Stimulated activated CD8-positive, alpha-beta memory T cell treated with anti-CD3 and anti-CD28 coated beads, Interleukin-4, amount 100 ng/mL, for 24 hours (primary cell): ENCODE measurements around the gene EFCAB13.

ENCODE experiments used
- DNase-seq: peaks from one replicate; pipeline ENCODE4 v3.0.0-alpha.2; 2020; ENCODE audit warnings: low read depth

Gene EFCAB13, protein sequence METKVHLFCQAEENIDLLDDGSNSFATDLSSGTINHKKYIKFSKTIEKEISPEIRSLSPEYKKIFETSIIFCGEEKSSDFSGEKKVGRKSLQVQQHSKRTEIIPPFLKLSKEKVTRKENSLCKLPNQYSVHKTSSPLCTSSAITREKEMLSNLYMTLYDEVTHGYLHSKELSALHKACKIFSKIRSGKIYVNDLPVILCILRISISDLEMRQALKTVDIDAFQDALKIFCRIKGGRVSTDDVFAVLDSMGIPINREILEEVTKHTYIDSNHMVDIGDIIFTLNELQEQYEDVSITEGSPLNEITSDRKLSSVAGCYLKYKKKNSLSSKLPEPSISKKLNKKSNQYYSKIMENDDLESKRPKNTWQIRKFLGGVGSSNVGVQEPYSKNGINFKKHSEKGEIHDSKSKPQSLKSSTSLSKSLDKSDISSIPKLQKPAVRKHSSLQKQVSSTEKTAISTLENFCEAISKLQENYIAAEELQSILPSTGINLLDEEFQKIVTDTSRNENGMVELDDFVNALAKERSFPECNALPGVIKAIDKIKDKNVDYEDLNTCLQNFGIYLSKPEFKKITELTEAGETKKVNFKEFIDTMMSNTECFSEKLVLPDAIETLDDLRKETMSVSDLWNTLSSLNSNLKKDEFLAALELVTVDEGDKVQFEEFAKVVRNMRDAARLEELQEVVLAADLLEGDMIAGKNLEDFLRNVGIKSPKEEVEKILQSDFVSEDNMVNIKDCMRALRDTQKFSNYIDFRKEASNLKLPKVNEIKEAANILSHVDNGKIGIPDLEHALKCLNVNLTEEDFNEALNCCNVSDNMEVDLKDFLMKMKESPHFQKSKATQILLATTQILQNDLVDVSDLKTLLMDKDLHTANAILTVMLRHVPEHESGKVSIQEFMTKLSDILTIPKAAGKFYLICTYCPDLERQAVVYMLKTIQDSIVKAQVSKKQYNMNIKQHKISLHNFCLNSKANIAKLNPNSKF

DNA sequence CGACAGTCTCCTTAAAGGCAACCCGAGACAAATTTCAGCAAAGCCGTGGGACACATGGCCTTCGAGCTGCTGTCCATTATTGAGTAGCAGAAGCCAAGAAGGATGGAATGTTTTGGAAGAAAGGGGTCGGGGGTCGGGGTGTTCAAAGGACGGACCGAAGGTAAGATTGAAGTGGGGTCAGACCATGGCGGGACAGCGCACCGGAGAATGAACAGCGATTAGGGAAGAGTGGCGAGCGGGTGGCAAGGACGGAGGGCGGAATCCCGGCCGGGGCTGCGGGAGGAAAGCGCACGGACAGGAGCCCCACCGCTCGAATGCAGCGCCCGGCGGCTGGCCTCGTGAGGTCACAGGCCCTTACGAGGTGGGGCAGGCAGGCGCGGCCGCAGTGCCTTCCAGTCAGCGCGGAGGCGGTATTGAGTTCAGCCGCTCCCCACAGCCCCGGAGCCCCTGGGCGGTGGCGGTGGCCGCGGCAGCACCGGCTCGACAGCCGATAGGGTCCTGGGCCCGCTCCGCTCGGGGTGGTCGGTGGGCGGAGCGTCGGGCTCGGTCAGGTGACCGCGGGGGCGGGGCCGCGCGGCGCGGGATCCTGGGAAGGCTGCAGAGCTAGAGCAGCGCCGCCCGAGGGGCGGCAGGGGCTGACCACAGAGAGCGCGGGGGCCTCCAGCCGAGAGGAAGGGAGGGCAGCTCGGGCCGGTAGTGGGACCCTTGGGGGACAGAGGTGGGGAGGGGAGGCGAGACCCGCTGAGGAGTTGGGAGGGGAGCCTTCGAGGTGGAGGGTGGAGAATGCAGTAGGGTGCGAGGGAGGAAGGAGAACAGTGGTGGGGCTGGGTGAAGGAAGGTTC lies at the start of gene EFCAB13:
Gene EFCAB13 (plus strand): TSS at position 574 of the 842 bp plus-strand sequence. CDS start 4,399 bp downstream, outside the sequence.
- peak; percentile 68 for DNase-seq

DNA sequence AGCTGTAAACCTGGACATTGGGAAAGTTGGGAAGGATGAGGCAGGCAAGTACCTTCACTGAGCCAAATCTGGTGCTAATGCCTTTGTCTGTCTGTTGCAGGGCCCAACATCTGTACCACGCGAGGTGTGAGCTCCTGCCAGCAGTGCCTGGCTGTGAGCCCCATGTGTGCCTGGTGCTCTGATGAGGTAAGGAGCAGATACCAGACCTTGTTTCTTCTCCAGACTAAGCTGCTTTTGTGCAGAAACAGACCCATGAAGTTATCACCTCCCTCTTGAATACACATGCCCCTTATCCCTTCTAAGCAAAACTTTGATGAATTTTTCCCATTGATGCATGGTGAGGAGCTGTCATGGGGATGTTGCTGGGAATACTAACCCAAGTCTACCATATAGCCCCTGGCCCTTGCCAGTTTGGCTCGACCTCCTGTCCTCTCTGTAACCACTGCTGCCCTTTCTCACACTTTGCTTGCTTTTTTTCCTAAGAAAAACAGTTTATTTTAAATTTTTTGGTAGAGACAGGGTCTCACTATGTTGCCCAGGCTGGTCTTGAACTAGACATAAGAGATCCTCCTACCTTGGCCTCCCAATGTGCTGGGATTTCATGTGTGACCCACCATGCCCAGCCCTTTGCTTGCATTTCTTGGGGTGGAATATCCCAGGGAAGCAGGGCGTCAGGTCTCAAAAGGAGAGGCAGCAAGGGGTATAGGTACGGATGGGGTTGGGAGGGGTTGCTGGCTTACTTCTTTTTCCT lies 49.3 kb upstream of the EFCAB13 start:
- DNase-seq, result no peak

DNA sequence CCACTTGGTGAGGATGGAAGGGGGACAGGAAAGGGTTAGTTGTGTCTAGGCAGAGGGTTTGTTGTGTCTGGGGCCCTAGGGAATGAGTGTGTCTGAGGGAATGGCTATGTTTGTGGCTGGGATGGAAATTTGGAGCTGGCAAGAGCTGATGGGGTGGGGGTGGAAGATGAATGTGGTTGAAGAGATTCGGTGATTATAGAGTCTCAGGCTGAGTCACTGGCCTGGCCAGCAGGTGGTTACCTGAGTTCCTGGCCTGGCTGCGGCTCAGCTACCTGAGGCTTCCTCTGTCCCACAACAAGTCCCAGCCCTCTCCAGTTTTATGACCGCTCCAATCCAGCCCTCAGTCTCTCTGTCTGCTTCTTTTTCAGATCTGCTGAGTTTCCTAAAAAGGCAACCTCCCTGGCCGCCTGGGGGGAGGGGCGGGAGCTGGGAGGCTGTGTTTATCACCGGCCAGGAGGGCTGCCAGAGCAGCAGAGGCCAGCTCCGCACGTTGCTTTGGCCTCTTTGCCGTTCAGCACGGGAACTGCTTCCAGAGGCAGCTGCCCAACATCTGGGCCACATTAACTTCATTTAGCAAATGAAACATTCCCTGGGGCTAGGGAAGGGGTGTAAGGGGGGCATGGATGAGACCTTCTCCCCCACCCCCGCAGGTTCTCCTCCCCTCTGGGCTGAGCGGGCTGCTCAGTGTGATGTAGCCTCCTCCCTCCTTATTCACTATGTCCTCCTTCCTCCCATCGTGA lies 48.3 kb upstream of the EFCAB13 start:
- no peak for DNase-seq

DNA sequence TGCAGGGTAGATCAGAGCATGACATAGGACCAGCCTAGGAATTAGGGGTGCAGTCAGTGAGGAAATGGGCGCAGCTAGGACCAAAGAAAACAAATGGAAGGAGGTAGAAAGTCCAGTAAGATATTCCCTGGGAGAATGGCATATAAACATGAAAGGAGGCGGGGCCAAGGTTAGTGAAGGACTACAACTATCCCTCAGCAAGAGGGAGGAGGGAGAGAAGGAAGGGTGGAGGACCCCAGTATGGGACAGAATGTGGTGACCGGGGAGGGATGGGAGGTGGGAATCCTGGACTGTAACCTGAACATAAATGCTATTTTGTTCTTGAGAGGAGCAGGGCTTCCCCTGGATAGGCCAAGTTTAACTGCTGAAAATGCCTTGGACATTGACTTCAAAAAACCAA lies 47.3 kb upstream of the EFCAB13 start:
- no peak for DNase-seq

DNA sequence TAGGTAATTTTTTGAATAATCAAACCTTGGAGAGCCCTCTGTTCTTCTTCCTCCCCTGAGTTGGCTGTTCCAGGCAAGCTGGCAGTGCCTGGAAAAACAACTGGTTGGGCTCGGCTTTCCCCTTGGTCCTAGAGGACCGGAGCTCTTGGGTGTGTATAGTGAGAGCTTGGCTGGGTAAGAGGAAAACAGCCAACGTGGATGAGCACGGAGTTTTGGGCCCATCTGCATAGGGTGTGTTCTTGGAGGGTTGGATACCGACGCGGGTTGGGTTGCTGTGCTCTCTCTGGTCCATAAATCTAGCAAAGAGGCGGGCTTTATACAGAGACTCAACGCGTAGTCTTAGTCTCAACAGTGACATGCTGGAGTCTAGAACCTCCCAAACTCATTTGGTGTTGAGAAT lies 46.9 kb upstream of the EFCAB13 start:
- no peak for DNase-seq

DNA sequence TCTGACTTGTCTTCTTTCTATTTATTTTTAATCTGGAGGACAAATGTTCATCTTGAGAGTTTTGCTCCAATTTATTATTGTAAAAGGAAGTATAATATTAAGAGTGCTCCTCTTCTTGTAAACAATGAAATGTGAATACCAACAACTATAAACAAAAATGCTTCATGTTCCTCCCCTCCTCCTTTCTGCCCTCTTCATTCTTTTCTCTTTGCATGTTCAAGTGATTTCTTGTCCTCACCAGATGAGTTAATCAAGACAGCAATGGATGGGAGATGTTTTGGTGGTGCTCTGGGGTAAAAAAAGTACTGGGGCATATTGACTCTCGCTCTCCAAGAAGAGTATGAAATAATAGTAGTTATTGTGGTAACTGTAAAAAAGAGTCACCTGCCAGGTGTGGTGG lies 45.8 kb upstream of the EFCAB13 start:
- no peak for DNase-seq

DNA sequence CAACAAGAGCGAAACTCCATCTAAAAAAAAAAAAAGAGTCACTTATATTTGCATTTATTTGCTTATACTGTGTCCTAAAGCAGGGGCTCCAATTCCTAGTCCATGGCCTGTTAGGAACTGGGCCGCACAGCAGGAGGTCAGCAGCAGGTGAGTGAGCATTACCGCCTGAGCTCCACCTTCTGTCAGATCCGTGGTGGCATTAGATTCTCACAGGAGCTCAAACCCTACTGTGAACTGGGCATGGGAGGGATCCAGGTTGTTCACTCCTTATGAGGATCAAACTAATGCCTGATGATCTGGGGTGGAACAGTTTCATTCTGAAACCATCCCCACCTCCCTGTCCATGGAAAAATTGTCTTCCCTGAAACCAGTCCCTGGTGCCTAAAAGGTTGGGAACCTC lies 45.2 kb upstream of the EFCAB13 start:
- DNase-seq, result no peak

DNA sequence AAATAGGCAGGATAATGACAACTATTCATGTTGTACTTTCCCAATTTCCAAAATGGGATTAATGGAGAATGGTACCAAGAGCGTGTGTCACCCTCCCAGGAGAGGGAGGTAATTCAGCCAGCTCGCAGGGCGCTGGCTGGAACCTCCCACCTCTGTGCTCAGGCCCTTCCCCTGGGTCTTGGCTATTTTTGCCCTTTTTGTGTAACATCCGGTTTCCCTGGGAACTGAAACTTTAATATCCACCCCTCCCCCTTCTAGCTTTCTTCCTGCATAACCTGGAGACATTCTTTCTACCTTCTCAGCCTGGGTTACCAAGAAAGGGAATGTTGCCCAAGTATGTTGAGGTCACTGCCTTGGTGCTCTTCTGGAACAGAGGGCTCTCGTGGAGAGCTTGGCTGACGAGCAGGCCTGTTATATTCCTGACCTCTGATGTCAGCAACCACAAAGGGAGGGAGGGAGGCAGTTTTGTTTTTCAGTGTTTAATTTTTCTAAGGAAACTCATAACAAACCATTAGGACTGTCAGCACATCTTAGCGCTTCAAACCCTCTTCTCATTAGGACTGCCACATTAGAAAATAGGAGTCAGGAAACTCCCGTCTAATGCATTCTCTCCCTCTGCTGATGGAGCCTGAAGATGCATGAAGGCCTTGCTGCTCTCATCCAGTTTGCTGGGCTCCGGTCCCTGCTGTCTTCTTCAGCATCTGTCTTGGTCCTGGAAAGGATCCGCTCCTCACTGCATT lies 44.5 kb upstream of the EFCAB13 start:
- no peak for DNase-seq

DNA sequence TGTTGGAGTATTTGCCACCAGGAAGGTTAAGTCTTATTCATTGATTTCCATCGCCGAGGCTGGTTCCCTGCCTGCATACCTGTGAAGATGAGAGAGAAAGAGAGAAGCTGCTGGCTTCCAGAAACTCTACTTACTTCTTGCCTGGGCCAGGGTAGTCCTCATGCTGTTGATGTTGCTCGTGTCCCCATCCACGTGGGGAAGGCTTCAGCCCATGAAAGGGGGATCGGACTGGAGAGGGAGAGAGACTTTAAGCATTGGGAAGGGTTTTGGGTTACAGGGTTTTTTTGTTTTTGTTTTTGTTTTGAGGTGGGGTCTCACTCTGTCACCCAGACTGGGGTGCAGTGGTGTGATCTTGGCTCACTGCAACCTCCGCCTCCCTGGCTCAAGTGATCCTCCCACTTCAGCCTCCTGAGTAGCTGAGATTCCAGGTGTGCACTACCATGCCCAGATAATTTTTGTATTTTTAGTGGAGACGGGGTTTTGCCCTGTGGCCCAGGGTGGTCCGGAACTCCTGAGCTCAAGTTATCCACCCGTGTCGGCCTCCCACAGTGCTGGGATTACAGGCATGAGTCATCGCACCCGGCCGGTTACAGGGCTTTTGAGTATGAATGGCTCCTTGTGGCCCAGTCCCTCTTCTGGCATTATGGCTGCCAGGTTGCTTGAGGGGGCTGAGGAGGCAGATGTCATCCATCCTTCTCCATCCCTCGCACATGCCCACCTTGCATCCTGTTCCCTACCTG lies 43.5 kb upstream of the EFCAB13 start:
- no peak for DNase-seq

DNA sequence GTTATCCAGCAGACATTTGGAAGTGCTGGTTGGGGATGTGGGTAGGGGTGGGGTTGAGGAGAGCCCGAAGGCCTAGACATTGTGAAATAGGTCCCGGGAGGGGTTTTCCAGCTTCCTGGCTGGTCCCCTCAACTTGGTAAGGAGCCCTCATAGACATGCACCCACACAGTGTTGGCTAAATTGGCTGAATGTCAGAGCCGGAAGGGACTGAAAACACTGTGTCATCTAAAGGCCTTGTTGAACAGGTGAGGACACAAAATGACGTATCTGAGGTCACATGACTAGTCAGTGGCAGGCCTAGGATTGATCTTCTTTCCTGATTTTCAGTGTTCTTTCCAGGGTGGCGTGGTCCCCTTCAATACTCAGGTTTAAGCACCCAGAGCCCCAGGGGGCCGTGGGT lies 42.5 kb upstream of the EFCAB13 start:
- DNase-seq, result no peak

DNA sequence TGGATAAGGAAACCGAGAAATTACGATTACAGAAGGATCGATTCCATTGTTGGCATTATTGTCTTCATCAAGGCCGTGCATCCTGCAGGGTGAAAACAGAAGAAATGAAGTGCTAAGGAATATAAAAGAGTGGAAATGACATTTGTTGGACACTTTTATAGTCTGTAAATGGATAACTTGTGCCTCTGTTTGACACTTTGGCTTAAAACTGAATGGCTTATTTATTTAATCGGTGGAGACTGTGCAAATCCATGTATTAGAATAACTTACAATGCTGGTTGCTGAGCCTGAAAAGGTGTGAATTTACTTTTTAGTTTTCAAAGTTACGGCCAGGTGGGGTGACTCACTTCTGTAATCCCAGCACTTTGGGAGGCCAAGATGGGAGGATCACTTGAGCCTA lies 38.8 kb upstream of the EFCAB13 start:
- DNase-seq, result no peak

DNA sequence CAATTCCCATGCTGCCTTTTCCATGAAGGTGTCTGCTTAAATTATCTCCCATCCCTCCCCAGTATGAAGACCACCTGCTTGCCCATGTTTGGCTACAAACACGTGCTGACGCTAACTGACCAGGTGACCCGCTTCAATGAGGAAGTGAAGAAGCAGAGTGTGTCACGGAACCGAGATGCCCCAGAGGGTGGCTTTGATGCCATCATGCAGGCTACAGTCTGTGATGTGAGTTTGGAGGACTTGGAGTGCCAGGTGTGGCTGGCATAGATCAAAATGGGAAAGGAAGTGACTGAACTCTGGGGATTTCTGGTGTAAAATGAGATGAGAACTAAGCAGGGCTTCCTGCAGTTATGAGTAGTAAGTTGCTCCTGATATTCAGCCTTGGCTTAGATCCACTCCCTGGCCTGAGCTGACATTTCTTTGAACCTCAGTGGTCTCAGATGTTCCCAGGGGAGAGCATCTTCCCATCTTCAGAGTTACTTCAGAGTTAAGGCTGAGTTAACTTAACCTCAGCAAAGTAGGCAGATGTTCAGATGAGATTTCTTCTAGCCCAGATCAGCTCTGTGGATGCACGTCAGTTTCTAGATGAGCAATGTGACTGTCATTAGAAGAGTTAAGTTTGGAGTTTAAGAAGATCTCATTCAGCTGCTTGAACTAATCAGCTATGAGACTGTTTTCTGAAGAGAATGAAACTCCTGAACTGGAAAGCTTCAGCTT lies 37.4 kb upstream of the EFCAB13 start:
- no peak for DNase-seq

DNA sequence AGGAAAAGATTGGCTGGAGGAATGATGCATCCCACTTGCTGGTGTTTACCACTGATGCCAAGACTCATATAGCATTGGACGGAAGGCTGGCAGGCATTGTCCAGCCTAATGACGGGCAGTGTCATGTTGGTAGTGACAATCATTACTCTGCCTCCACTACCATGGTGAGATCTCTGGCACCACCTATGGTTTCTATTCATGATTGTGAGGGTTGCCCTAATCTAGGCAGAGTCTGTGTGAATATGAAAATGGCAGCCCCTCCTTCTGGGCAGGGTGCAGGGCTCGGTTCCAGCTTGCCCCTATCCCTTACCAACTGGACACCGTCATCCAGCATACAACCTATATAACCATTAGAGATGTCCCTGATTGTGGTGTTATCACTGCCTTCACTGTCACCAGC lies 36.7 kb upstream of the EFCAB13 start:
- DNase-seq, result no peak

DNA sequence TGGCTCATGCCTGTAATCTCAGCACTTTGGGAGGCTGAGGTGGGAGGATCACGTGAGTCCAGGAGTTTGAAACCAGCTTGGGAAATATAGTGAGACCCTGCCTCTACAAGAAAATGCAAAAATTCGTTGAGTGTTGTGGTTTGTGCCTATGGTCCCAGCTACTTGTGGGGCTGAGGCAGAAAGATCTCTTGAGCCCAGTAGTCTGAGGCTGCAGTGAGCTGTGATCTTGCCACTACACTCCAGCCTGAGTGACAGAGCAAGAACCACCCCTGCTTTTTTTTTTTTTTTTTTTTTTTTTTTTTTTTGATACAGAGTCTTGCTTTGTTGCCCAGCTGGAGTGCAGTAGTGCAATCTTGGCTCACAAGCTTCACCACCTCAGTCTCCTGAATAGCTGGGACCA lies 36.1 kb upstream of the EFCAB13 start:
- DNase-seq, result no peak

DNA sequence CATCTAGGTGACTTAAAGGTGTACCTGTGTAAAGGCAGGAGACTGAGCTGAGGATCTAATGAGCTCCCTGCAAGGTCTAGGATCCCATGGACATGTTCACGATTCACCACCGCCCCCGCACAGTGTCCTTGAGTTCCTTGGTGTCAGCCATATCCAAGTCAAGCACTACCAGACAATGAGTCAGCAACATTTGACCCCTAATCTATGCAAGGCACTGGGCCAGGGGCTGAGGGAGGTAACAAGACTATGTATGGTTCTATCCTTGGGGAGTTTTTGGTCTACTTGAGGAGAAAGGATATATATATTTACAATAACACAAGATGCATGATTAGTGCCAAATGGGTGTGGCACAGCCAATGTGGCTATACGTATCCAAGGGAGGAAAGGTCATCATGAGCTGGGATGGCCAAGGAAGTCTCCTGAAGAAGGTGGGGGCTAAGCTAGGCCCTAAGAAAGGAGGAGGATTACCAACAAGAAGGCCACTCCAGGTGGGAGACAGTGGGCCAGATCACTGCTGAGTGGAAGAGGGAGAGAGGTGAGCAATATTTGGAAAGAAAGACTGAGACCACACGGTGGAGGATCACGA lies 35.1 kb upstream of the EFCAB13 start:
- DNase-seq, result no peak

DNA sequence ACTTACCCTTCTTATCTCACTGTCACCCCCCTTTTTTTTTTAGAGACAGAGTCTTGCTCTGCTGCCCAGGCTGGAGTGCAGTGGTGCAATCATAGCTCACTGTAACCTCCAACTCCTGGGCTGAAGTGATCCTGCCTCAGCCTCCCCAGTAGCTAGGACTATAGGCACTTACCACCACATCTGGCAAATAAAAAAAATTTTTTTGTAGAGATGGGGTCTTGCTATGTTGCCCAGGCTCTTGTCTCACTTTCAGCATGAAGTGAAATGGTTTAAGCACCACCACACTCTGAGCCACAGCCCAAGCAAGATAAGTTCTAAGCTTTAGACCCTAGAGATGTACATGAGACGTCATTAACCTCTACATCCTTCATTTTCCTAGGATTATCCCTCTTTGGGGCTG lies 34.5 kb upstream of the EFCAB13 start:
- no peak for DNase-seq

DNA sequence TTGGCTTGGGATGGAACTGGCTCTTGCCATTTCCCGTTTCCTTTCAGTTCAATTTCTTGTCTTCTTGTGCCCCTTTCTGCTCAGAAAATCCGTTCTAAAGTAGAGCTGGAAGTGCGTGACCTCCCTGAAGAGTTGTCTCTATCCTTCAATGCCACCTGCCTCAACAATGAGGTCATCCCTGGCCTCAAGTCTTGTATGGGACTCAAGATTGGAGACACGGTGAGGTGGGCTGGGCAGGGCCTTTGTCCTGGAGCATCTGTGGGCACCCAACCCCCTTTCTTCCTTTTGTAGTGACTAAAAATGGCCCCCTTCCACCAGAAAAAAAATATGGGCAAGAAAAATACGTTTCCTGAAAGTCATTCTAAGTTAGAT lies 32.9 kb upstream of the EFCAB13 start:
- DNase-seq, result no peak

DNA sequence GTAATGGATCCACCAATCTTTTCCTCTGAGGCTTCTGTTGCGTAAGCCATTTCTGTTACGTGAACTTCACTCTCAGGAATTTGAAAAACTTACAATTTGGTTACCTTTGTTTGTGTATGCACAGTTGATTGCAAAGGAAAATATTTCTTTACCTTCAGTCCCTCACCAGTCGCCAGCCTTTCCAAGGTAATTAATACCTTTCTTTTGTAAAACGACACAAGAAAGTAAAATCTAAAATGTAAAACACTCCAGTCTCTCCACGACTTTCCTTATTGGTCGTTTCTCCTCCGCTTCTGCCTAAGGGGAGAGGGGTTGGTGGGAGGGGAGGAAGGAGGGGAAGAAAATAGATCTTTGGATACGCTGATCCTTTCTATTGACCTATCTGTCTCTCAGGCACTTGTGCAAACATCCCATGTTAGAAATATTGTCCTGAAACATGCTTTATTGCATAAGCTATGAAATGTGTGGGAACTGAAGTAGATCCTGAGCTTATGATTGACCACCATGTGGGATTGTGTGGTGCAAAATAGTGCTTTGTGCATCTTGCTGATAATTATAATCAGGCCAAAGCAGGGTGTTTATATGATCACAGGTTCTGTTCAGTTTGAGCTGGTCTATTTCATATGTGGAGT lies 32.4 kb upstream of the EFCAB13 start:
- no peak for DNase-seq
